Parathyroid adenoma (tissue), 2 donors: ENCODE results near the gene NYAP1.
"Not testable (repeated sequence)": the region's sequence is repeated elsewhere in the genome, so short reads cannot be mapped to it uniquely, and the experiment has no call there.

Experiments
- H2AFZ ChIP-seq: fragments of 300-600 bp; sonication (generic); one replicate; pipeline ENCODE4 v1.7.0; 2017; ENCODE audit warnings: antibody characterized with exemption, mild to moderate bottlenecking
- H3K27ac ChIP-seq: fragments of 300-600 bp; sonication (generic); one replicate; pipeline ENCODE4 v1.7.0; 2017
- H3K27me3 ChIP-seq: fragments of 300-600 bp; sonication (generic); one replicate; pipeline ENCODE4 v1.7.0; 2017; ENCODE audit warnings: low read length; ENCODE audit not compliant: control insufficient read depth, insufficient read depth
- H3K36me3 ChIP-seq: fragments of 300-600 bp; sonication (generic); one replicate; pipeline ENCODE4 v1.7.0; 2017; ENCODE audit warnings: low read length; ENCODE audit not compliant: control insufficient read depth, insufficient read depth
- H3K4me1 ChIP-seq: fragments of 300-600 bp; sonication (generic); one replicate; pipeline ENCODE4 v1.7.0; 2017; ENCODE audit warnings: control low read depth
- H3K4me2 ChIP-seq: fragments of 300-600 bp; sonication (generic); one replicate; pipeline ENCODE4 v1.7.0; 2017; ENCODE audit warnings: low read length
- H3K4me3 ChIP-seq: fragments of 300-600 bp; sonication (generic); one replicate; pipeline ENCODE4 v1.7.0; 2017; ENCODE audit warnings: low read depth, low read length
- H3K79me2 ChIP-seq: fragments of 300-600 bp; sonication (generic); one replicate; pipeline ENCODE4 v1.7.0; 2017; ENCODE audit warnings: control low read depth
- H3K9ac ChIP-seq: fragments of 300-600 bp; sonication (generic); one replicate; pipeline ENCODE4 v1.7.0; 2017; ENCODE audit warnings: mild to moderate bottlenecking
- H3K9me3 ChIP-seq: fragments of 300-600 bp; sonication (generic); one replicate; pipeline ENCODE4 v1.7.0; 2017; ENCODE audit warnings: low read length; ENCODE audit not compliant: control insufficient read depth
- CTCF ChIP-seq: fragments of 300-600 bp; sonication (generic); IDR thresholded peaks from one replicate; pipeline ENCODE4 v1.7.0; 2017; ENCODE audit warnings: antibody characterized with exemption, mild to moderate bottlenecking
- donor health status: primary hyperparathyroidism.

NYAP1 gene

GRCh38 chr7:100520138-100520537 is 36.4 kb downstream of the NYAP1 start:
- no peaks in the 10 kb centered on the region for H3K27me3 ChIP-seq
- no peaks in the 10 kb centered on the region for H3K79me2 ChIP-seq
- no peaks in the 10 kb centered on the region for H3K36me3 ChIP-seq
- no peak for TF ChIP-seq CTCF
- no peak overlapping the region for H3K27ac ChIP-seq
- no peak overlapping the region for H3K9ac ChIP-seq
- H3K4me1 ChIP-seq = no peaks in the 10 kb centered on the region
- no peak overlapping the region for H3K4me2 ChIP-seq
- no peak overlapping the region for H3K4me3 ChIP-seq
- no peak overlapping the region for H2AFZ ChIP-seq
- H3K9me3 ChIP-seq = no peaks in the 10 kb centered on the region

GRCh38 chr7:100521076-100521475 is 37.3 kb downstream of the NYAP1 start:
- Histone ChIP-seq H3K4me2 (no peak overlapping the region), H3K9me3 (no peaks in the 10 kb centered on the region), H3K79me2 (no peaks in the 10 kb centered on the region), H3K4me1 (no peaks in the 10 kb centered on the region), H3K36me3 (no peaks in the 10 kb centered on the region), H3K27ac (no peak overlapping the region), H3K27me3 (no peaks in the 10 kb centered on the region), H3K4me3 (no peak overlapping the region), H2AFZ (no peak overlapping the region), H3K9ac (no peak overlapping the region)
- TF ChIP-seq CTCF = no peak

GRCh38 chr7:100521909-100522593 is 38.3 kb downstream of the NYAP1 start:
- not testable (repeated sequence) for H3K9me3 ChIP-seq, H3K36me3 ChIP-seq, H3K4me2 ChIP-seq

GRCh38 chr7:100523192-100523591 is 39.5 kb downstream of the NYAP1 start:
- H2AFZ ChIP-seq, H3K4me1 ChIP-seq, H3K36me3 ChIP-seq, H3K27me3 ChIP-seq, H3K79me2 ChIP-seq, H3K4me2 ChIP-seq, H3K4me3 ChIP-seq, H3K9me3 ChIP-seq, H3K9ac ChIP-seq, H3K27ac ChIP-seq: not testable (repeated sequence)

More at GRCh38 chr7:100521909-100522593, 38.3 kb downstream of the NYAP1 start:
- not testable (repeated sequence) for H3K27ac ChIP-seq, H3K4me3 ChIP-seq, H3K79me2 ChIP-seq, H3K27me3 ChIP-seq, H2AFZ ChIP-seq, H3K4me1 ChIP-seq, H3K9ac ChIP-seq

GRCh38 chr7:100528108-100528866 is 44.6 kb downstream of the NYAP1 start:
- H3K4me3 ChIP-seq, H3K27ac ChIP-seq, H3K9ac ChIP-seq, H3K9me3 ChIP-seq, H3K4me2 ChIP-seq, H3K36me3 ChIP-seq, H2AFZ ChIP-seq, H3K79me2 ChIP-seq, H3K27me3 ChIP-seq, H3K4me1 ChIP-seq: not testable (repeated sequence)

- Histone ChIP-seq H3K79me2 (no peaks in the 10 kb centered on the region), H3K4me1 (no peaks in the 10 kb centered on the region), H3K4me3 (no peak overlapping the region), H3K27ac (no peak overlapping the region), H3K4me2 (no peak overlapping the region), H3K9ac (no peak overlapping the region), H3K36me3 (no peaks in the 10 kb centered on the region), H3K27me3 (no peaks in the 10 kb centered on the region), H2AFZ (no peak overlapping the region), H3K9me3 (no peaks in the 10 kb centered on the region)
- TF ChIP-seq CTCF = no peak
Observed at GRCh38 chr7:100532165-100533022, 48.7 kb downstream of the NYAP1 start.

- H3K4me2 ChIP-seq, H3K36me3 ChIP-seq: not testable (repeated sequence)
Observed at GRCh38 chr7:100535982-100536381, 52.3 kb downstream of the NYAP1 start.

GRCh38 chr7:100536695-100537094 is 53.0 kb downstream of the NYAP1 start:
- not testable (repeated sequence) for H3K4me1 ChIP-seq, H3K79me2 ChIP-seq, H3K9ac ChIP-seq, H2AFZ ChIP-seq, H3K27ac ChIP-seq, H3K4me3 ChIP-seq, H3K4me2 ChIP-seq, H3K27me3 ChIP-seq, H3K36me3 ChIP-seq, H3K9me3 ChIP-seq

More at GRCh38 chr7:100535982-100536381, 52.3 kb downstream of the NYAP1 start:
- H3K79me2 ChIP-seq, H3K27me3 ChIP-seq, H3K4me1 ChIP-seq, H2AFZ ChIP-seq, H3K4me3 ChIP-seq, H3K9ac ChIP-seq, H3K27ac ChIP-seq, H3K9me3 ChIP-seq: not testable (repeated sequence)
